Measurements from ENCODE around the gene PTPRK.

Gene PTPRK

DNA sequence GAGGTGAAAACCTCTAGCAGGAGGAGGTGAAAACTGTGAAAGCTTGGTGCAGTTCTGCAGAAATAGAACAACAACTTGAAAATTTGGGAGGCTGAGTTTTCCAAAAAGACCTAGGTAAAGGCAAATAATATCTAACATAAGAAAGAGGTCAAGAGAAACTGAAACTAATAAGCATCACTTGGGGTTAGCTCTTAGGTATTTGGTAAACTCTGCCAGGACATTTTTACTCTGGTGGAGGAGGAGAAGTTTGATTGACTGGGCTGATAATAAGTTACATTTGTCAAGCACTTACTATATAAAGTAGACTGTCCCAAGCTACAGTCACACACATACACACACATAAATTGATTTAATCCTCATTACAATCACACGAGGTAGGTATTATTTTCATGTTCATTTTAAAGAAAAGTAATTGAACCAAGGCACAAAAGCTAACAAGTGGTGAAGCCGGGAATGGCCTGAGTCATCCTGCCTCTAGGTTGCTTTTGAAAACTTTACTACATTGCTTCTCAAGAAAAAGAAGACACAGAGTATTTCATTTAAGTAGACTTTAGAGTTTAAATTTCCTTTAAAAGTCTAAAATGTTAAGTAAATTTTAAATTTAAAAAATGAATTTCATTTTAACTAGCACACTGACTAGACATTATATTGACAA lies 275.5 kb downstream of the PTPRK start:
- Histone ChIP-seq H3K4me3 (ENCODE audit: low read depth, low read length) (no peak overlapping the region), H3K9ac (ENCODE audit: low read depth, low read length) (no peak overlapping the region), H3K36me3 (ENCODE audit: control insufficient read depth, insufficient read depth, low read length) (0 out of 2 replicates have a peak, but pooled peaks cover 3% of the 10 kb centered on the region), H3K27me3 (ENCODE audit: control insufficient read depth, insufficient read depth, low read length) (no peaks in the 10 kb centered on the region), H3K9me3 (ENCODE audit: control insufficient read depth, insufficient read depth, low read length) (no peaks in the 10 kb centered on the region), H3K4me1 (ENCODE audit: control insufficient read depth, insufficient read depth, low read length) (no peaks in the 10 kb centered on the region), H3K27ac (ENCODE audit: low read depth, low read length) (no peak overlapping the region)

DNA sequence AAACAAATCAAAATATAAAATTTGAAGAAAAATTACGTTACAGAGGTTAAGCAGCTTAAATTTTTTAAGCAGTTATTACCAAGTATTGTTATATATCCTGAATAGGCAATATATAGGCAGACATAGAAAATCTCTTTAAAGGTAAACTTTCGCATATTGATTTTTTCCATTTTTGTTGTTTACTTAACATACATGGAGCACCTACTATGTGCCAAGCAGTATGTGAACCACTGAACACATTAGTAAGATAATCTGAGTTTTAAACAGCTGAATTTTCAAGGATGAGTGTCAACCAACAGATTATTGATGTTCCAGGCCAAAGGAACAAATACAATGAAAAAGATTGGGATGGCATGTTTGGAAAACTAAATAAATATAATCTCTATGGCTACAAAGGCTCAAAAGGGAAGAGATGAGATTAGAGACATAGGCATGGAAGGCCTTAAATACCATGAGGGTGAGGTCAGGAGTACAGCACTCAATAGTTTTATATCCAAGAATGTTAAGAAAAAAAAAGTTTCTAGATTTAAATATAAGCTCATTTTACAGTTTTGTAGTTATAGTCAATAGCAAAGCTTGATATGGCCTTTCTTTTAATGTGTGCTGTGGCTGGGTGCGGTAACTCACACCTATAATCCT lies 277.5 kb downstream of the PTPRK start:
- H3K4me1 ChIP-seq (ENCODE audit: control insufficient read depth, insufficient read depth, low read length), result peaks cover 9% of the 10 kb centered on the region
- H3K27ac ChIP-seq (ENCODE audit: low read depth, low read length), result no peak overlapping the region
- no peaks in the 10 kb centered on the region for H3K27me3 ChIP-seq (ENCODE audit: control insufficient read depth, insufficient read depth, low read length)
- 0 out of 2 replicates have a peak, but pooled peaks cover 3% of the 10 kb centered on the region for H3K36me3 ChIP-seq (ENCODE audit: control insufficient read depth, insufficient read depth, low read length)
- H3K9ac ChIP-seq (ENCODE audit: low read depth, low read length), result no peak overlapping the region
- no peak overlapping the region for H3K4me3 ChIP-seq (ENCODE audit: low read depth, low read length)
- no peaks in the 10 kb centered on the region for H3K9me3 ChIP-seq (ENCODE audit: control insufficient read depth, insufficient read depth, low read length)

- no peaks in the 10 kb centered on the region for H3K27me3 ChIP-seq (ENCODE audit: control insufficient read depth, insufficient read depth, low read length)
- H3K36me3 ChIP-seq (ENCODE audit: control insufficient read depth, insufficient read depth, low read length), result 0 out of 2 replicates have a peak, but pooled peaks cover 3% of the 10 kb centered on the region
- H3K9me3 ChIP-seq (ENCODE audit: control insufficient read depth, insufficient read depth, low read length), result no peaks in the 10 kb centered on the region
- no peak overlapping the region for H3K27ac ChIP-seq (ENCODE audit: low read depth, low read length)
- peaks cover 13% of the 10 kb centered on the region for H3K4me1 ChIP-seq (ENCODE audit: control insufficient read depth, insufficient read depth, low read length)
- no peak overlapping the region for H3K4me3 ChIP-seq (ENCODE audit: low read depth, low read length)
- no peak overlapping the region for H3K9ac ChIP-seq (ENCODE audit: low read depth, low read length)
These were observed 279.2 kb downstream of the PTPRK start for GRCh38 chr6:128241216-128241615.

DNA sequence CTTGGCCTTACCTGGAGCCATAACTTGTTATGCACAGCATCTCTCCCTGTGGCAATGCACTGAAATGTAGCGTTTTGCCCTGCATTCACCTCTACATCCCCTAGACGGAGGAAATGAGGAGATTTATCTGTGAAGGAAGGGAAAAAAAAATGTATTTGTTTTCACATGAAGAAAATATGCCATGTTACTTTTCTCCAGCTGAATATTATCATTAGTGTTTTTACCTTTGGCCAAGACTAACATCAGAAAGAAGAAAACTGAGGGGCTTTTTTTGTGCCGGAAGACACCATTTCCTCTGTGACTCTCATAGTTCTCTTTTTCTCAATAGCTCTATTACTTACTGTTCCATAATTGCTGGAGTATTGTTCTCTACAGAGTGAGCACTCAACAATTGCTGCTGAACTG lies 280.4 kb downstream of the PTPRK start:
- Histone ChIP-seq H3K9ac (ENCODE audit: low read depth, low read length) (no peak overlapping the region), H3K27ac (ENCODE audit: low read depth, low read length) (no peak overlapping the region), H3K4me1 (ENCODE audit: control insufficient read depth, insufficient read depth, low read length) (peaks cover 13% of the 10 kb centered on the region), H3K4me3 (ENCODE audit: low read depth, low read length) (no peak overlapping the region), H3K9me3 (ENCODE audit: control insufficient read depth, insufficient read depth, low read length) (no peaks in the 10 kb centered on the region), H3K27me3 (ENCODE audit: control insufficient read depth, insufficient read depth, low read length) (no peaks in the 10 kb centered on the region), H3K36me3 (ENCODE audit: control insufficient read depth, insufficient read depth, low read length) (0 out of 2 replicates have a peak, but pooled peaks cover 3% of the 10 kb centered on the region)

DNA sequence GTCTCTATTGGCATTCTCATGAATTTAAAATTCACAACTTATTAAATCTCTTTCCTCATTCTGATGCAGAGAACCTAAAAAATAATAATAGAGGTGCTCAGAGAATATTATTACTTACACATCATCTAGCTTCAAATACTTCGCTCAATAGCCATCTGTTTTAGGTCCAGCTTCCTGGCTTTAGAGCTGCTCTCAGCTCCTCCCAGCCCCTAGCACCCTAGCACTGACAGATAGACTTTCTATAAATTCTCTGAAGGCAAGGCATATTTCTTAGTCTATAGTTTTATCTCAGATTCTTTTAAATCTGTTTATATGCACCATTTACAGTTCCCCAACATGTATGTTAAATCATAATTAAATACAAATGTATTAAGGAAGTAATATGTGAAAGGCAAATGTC lies 281.3 kb downstream of the PTPRK start:
- H3K36me3 ChIP-seq (ENCODE audit: control insufficient read depth, insufficient read depth, low read length), result 0 out of 2 replicates have a peak, but pooled peaks cover 3% of the 10 kb centered on the region
- H3K27me3 ChIP-seq (ENCODE audit: control insufficient read depth, insufficient read depth, low read length), result no peaks in the 10 kb centered on the region
- peaks cover 13% of the 10 kb centered on the region for H3K4me1 ChIP-seq (ENCODE audit: control insufficient read depth, insufficient read depth, low read length)
- H3K9ac ChIP-seq (ENCODE audit: low read depth, low read length), result no peak overlapping the region
- H3K27ac ChIP-seq (ENCODE audit: low read depth, low read length), result no peak overlapping the region
- no peak overlapping the region for H3K4me3 ChIP-seq (ENCODE audit: low read depth, low read length)
- H3K9me3 ChIP-seq (ENCODE audit: control insufficient read depth, insufficient read depth, low read length), result no peaks in the 10 kb centered on the region

GRCh38 chr6:128238225-128238624 lies 282.2 kb downstream of the PTPRK start:
- Histone ChIP-seq H3K4me3 (ENCODE audit: low read depth, low read length) (no peak overlapping the region), H3K36me3 (ENCODE audit: control insufficient read depth, insufficient read depth, low read length) (0 out of 2 replicates have a peak, but pooled peaks cover 3% of the 10 kb centered on the region), H3K9me3 (ENCODE audit: control insufficient read depth, insufficient read depth, low read length) (no peaks in the 10 kb centered on the region), H3K4me1 (ENCODE audit: control insufficient read depth, insufficient read depth, low read length) (peaks cover 13% of the 10 kb centered on the region), H3K9ac (ENCODE audit: low read depth, low read length) (no peak overlapping the region), H3K27ac (ENCODE audit: low read depth, low read length) (no peak overlapping the region), H3K27me3 (ENCODE audit: control insufficient read depth, insufficient read depth, low read length) (no peaks in the 10 kb centered on the region)

- no peak overlapping the region for H3K27ac ChIP-seq (ENCODE audit: low read depth, low read length)
- H3K9me3 ChIP-seq (ENCODE audit: control insufficient read depth, insufficient read depth, low read length), result no peaks in the 10 kb centered on the region
- peaks cover 13% of the 10 kb centered on the region for H3K4me1 ChIP-seq (ENCODE audit: control insufficient read depth, insufficient read depth, low read length)
- no peaks in the 10 kb centered on the region for H3K27me3 ChIP-seq (ENCODE audit: control insufficient read depth, insufficient read depth, low read length)
- H3K36me3 ChIP-seq (ENCODE audit: control insufficient read depth, insufficient read depth, low read length), result no peaks in the 10 kb centered on the region
- no peak overlapping the region for H3K9ac ChIP-seq (ENCODE audit: low read depth, low read length)
- H3K4me3 ChIP-seq (ENCODE audit: low read depth, low read length), result no peak overlapping the region
These were observed 284.8 kb downstream of the PTPRK start for GRCh38 chr6:128235556-128235955.

DNA sequence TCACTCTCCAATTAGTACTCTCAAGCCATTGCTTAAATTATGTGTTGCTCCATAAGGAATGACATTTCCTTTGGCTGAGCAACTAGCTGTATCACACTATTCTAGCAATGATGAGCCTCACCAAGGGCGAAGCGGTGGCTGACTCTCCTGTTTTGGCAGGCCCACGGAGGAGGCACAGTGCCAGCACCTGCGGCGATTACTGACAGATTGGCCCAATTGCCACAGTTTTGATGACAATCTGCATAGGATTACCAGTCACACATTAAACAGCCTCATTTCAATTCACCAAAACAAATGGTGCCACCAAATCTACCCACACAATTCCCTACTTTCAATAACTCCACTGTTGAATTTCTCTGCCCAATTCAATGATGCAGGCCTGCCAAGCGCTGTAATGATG lies 286.9 kb downstream of the PTPRK start:
- Histone ChIP-seq H3K36me3 (ENCODE audit: control insufficient read depth, insufficient read depth, low read length) (no peaks in the 10 kb centered on the region), H3K9ac (ENCODE audit: low read depth, low read length) (no peak overlapping the region), H3K27me3 (ENCODE audit: control insufficient read depth, insufficient read depth, low read length) (no peaks in the 10 kb centered on the region), H3K4me3 (ENCODE audit: low read depth, low read length) (no peak overlapping the region), H3K27ac (ENCODE audit: low read depth, low read length) (no peak overlapping the region), H3K9me3 (ENCODE audit: control insufficient read depth, insufficient read depth, low read length) (no peaks in the 10 kb centered on the region), H3K4me1 (ENCODE audit: control insufficient read depth, insufficient read depth, low read length) (peaks cover 11% of the 10 kb centered on the region)

DNA sequence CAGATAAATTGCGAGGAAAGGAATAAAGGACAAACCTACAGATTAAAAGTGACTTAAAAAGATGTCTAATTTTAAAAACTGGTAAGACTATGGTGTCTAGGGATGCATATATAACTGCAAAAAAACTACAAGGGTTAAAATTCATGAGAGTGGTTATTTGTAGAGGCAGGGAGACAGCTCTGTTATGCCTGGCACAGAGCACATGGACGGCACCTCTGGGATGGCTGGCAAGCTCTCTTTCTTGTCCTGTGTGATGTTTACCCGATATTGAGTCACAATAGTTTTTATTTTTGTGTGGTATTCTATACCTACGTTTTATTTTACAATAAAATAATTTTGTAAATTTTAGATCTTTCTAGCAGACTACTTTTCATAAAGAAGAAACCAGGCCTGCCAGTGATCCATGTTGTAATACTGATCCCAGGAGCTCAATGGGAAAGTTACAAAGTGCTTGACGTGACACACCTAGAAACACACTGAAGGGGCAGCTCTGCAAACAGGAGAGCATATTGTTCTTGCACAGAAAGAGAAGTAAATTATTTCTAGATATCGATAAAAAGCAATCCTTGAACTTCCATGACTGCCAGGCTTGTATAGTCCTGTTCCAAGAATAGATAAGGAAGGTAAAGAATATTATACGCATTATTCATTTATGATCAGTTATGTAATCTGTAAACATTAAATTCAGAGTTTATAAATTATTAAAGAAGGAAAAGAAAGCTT lies 290.0 kb downstream of the PTPRK start:
- Histone ChIP-seq H3K27me3 (ENCODE audit: control insufficient read depth, insufficient read depth, low read length) (no peaks in the 10 kb centered on the region), H3K4me3 (ENCODE audit: low read depth, low read length) (no peak overlapping the region), H3K36me3 (ENCODE audit: control insufficient read depth, insufficient read depth, low read length) (no peaks in the 10 kb centered on the region), H3K4me1 (ENCODE audit: control insufficient read depth, insufficient read depth, low read length) (no peaks in the 10 kb centered on the region), H3K9me3 (ENCODE audit: control insufficient read depth, insufficient read depth, low read length) (no peaks in the 10 kb centered on the region), H3K9ac (ENCODE audit: low read depth, low read length) (no peak overlapping the region), H3K27ac (ENCODE audit: low read depth, low read length) (no peak overlapping the region)

GRCh38 chr6:128225612-128226011 lies 294.8 kb downstream of the PTPRK start:
- Histone ChIP-seq H3K9me3 (ENCODE audit: control insufficient read depth, insufficient read depth, low read length) (no peaks in the 10 kb centered on the region), H3K4me1 (ENCODE audit: control insufficient read depth, insufficient read depth, low read length) (no peaks in the 10 kb centered on the region), H3K9ac (ENCODE audit: low read depth, low read length) (no peak overlapping the region)

GRCh38 chr6:128216917-128217316 lies 303.5 kb downstream of the PTPRK start:
- Histone ChIP-seq H3K27me3 (ENCODE audit: control insufficient read depth, insufficient read depth, low read length) (no peaks in the 10 kb centered on the region), H3K27ac (ENCODE audit: low read depth, low read length) (no peak overlapping the region), H3K36me3 (ENCODE audit: control insufficient read depth, insufficient read depth, low read length) (peaks cover 11% of the 10 kb centered on the region), H3K9ac (ENCODE audit: low read depth, low read length) (no peak overlapping the region), H3K9me3 (ENCODE audit: control insufficient read depth, insufficient read depth, low read length) (no peaks in the 10 kb centered on the region), H3K4me1 (ENCODE audit: control insufficient read depth, insufficient read depth, low read length) (peaks cover 8% of the 10 kb centered on the region; the same call in 1 of the 2 replicates), H3K4me3 (ENCODE audit: low read depth, low read length) (no peak overlapping the region)

More at GRCh38 chr6:128225612-128226011, 294.8 kb downstream of the PTPRK start:
- Histone ChIP-seq H3K36me3 (ENCODE audit: control insufficient read depth, insufficient read depth, low read length) (no peaks in the 10 kb centered on the region), H3K4me3 (ENCODE audit: low read depth, low read length) (no peak overlapping the region), H3K27me3 (ENCODE audit: control insufficient read depth, insufficient read depth, low read length) (no peaks in the 10 kb centered on the region), H3K27ac (ENCODE audit: low read depth, low read length) (no peak overlapping the region)
